Right lobe of liver (tissue), 6 donors: ENCODE data around the gene APOBEC3B. TPM values are rescaled to one million over a fixed set of nuclear protein-coding genes. Genes with fewer than 3 reads are reported as not detected.
"Not testable (repeated sequence)": the region's sequence is repeated elsewhere in the genome, so short reads cannot be mapped to it uniquely, and the experiment has no call there.

Source experiments
- ATAC-seq, 4 donors: fragments of 200-7000 bp; cut with Tn5 transposase; one replicate each; pipeline ENCODE4 v1.9.1; 2020; ENCODE audit warnings: mild to moderate bottlenecking in 4 of 4, moderate library complexity in 4 of 4
- DNase-seq, 3 donors: peaks; one replicate each; pipeline ENCODE4 v3.0.0-alpha.2; 2020
- H3K27ac ChIP-seq, 3 donors: fragments of 200-600 bp; one replicate each; pipeline ENCODE4 v1.8.0; 2022
- H3K27me3 ChIP-seq, 2 donors: fragments of 200-600 bp; one replicate each; pipeline ENCODE4 v1.8.0; 2022
- H3K36me3 ChIP-seq, 4 donors: fragments of 200-600 bp; sonication (generic) in 1 of 4; one replicate each; pipeline versions ENCODE4 v1.5.1 to v1.8.0; 2017 to 2022; ENCODE audit warnings: control low read depth in 1 of 4
- H3K4me1 ChIP-seq, 4 donors: fragments of 200-600 bp; sonication (generic) in 1 of 4; one replicate each; pipeline versions ENCODE4 v1.5.1 to v1.8.0; 2017 to 2022; ENCODE audit warnings: control low read depth in 1 of 4
- H3K4me3 ChIP-seq, 3 donors: fragments of 200-600 bp; one replicate each; pipeline ENCODE4 v1.8.0; 2022
- H3K9me3 ChIP-seq, 4 donors: fragments of 200-600 bp; sonication (generic) in 1 of 4; one replicate each; pipeline versions ENCODE4 v1.5.1 to v1.8.0; 2017 to 2022; ENCODE audit warnings: control low read depth in 1 of 4
- POLR2A ChIP-seq: fragments of 450-650 bp; IDR thresholded peaks from one replicate; pipeline ENCODE4 v1.6.1; 2017; ENCODE audit warnings: antibody characterized with exemption, mild to moderate bottlenecking
- WGBS: methylation state at CpG from one replicate; pipeline ENCODE4 v1.1.6; 2018; ENCODE audit warnings: low coverage, low lambda C conversion rate; ENCODE audit not compliant: insufficient coverage; ENCODE audit errors: missing lambda C conversion rate; 5-methylcytosine and 5-hydroxymethylcytosine counted together
- intact Hi-C, 2 donors: fragments of 100-400 bp; cut with DNase I; formaldehyde crosslinking; loops; one replicate each; pipeline versions ENCODE4 v1.11.2 to v1.14.1; 2022
- total RNA-seq, 6 experiments: library from RNA; depleted of rRNA in 2 of 6; stranded (reverse); fragments of >200 nt in 2 of 6; fragmentation: NEBNext Ultra II Directional in 3 of 6; extraction: Animal tissue kit (Norgen Biotek cat#: 25700) in 3 of 6; gene quantifications; one replicate each; pipeline versions ENCODE4 v1.1.0 to v1.2.4, GENCODE V29; 2016 to 2023
- TF ChIP-seq, protein P1 (sequence below), 4 donors: fragments of 200-600 bp in 3 of 4; fragments of 450-650 bp in 1 of 4; IDR thresholded peaks; one replicate each; pipeline versions ENCODE4 v1.5.1 to v1.8.0; 2016 to 2022; ENCODE audit warnings: antibody characterized with exemption in 4 of 4, mild to moderate bottlenecking in 2 of 4
- donor health status: DM: no; HTN: yes; CAD: no.
- donor health status: DM: no; HTN: no; CAD: no.
- donor health status: DM: no; HTN: no; CAD: no.
- donor health status: DM: no; HTN: yes; CAD: no.
- donor health status: DM: no; HTN: yes; CAD: no.

APOBEC3B gene
- total RNA-seq, 6 experiments from 2014 or later = 0.61 to 1.6 (median 1.1) TPM

- 35% methylated on average over 11 of the region's 15 CpGs for WGBS
- no peak for TF ChIP-seq POLR2A
- TF ChIP-seq, protein P1, sequence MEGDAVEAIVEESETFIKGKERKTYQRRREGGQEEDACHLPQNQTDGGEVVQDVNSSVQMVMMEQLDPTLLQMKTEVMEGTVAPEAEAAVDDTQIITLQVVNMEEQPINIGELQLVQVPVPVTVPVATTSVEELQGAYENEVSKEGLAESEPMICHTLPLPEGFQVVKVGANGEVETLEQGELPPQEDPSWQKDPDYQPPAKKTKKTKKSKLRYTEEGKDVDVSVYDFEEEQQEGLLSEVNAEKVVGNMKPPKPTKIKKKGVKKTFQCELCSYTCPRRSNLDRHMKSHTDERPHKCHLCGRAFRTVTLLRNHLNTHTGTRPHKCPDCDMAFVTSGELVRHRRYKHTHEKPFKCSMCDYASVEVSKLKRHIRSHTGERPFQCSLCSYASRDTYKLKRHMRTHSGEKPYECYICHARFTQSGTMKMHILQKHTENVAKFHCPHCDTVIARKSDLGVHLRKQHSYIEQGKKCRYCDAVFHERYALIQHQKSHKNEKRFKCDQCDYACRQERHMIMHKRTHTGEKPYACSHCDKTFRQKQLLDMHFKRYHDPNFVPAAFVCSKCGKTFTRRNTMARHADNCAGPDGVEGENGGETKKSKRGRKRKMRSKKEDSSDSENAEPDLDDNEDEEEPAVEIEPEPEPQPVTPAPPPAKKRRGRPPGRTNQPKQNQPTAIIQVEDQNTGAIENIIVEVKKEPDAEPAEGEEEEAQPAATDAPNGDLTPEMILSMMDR (IDR thresholded peaks at IDR 0.05) = peak; percentile 52 to 79 (median 68)
- DNase-seq (no peak), ATAC-seq (peak; percentile 58 to 83 (median 72))
- Histone ChIP-seq H3K4me1 (no peaks in the 10 kb centered on the region), H3K4me3 (no peak overlapping the region), H3K27me3 (no peaks in the 10 kb centered on the region), H3K27ac (no peak overlapping the region), H3K9me3 (no peaks in the 10 kb centered on the region), H3K36me3 (no peaks in the 10 kb centered on the region)
- intact Hi-C loops = no loop called here
Measured at GRCh38 chr22:38973289-38974169, 8.6 kb upstream of the APOBEC3B start.

GRCh38 chr22:38974170-38974825 is 7.8 kb upstream of the APOBEC3B start:
- TF ChIP-seq, protein P1 (IDR thresholded peaks at IDR 0.05) = no peak
- no peak for TF ChIP-seq POLR2A
- WGBS = 57% methylated on average over 3 of the region's 18 CpGs
- intact Hi-C loops = no loop called here
- H3K27ac ChIP-seq = no peak overlapping the region
- H3K27me3 ChIP-seq = no peaks in the 10 kb centered on the region
- H3K4me3 ChIP-seq = no peak overlapping the region
- H3K4me1 ChIP-seq = no peaks in the 10 kb centered on the region
- no peak for DNase-seq
- H3K9me3 ChIP-seq = no peaks in the 10 kb centered on the region
- H3K36me3 ChIP-seq = no peaks in the 10 kb centered on the region
- no peak for ATAC-seq

- Histone ChIP-seq H3K9me3 (no peaks in the 10 kb centered on the region), H3K36me3 (no peaks in the 10 kb centered on the region), H3K4me3 (no peak overlapping the region), H3K27me3 (no peaks in the 10 kb centered on the region), H3K27ac (no peak overlapping the region), H3K4me1 (no peaks in the 10 kb centered on the region)
- ATAC-seq (no peak), DNase-seq (no peak)
- WGBS = 77% methylated on average over 6 of the region's 7 CpGs
- no peak for TF ChIP-seq POLR2A
- TF ChIP-seq, protein P1 (IDR thresholded peaks at IDR 0.05) = no peak
- intact Hi-C loops = no loop called here
Measured at GRCh38 chr22:38974826-38975175, 7.3 kb upstream of the APOBEC3B start.

GRCh38 chr22:38977289-38977688 is 4.9 kb upstream of the APOBEC3B start:
- H3K4me3 ChIP-seq, ATAC-seq, H3K27me3 ChIP-seq, DNase-seq, H3K27ac ChIP-seq, H3K36me3 ChIP-seq, intact Hi-C loops, H3K4me1 ChIP-seq, H3K9me3 ChIP-seq: not testable (repeated sequence)
- 81% methylated on average over 3 of the region's 4 CpGs for WGBS

DNA sequence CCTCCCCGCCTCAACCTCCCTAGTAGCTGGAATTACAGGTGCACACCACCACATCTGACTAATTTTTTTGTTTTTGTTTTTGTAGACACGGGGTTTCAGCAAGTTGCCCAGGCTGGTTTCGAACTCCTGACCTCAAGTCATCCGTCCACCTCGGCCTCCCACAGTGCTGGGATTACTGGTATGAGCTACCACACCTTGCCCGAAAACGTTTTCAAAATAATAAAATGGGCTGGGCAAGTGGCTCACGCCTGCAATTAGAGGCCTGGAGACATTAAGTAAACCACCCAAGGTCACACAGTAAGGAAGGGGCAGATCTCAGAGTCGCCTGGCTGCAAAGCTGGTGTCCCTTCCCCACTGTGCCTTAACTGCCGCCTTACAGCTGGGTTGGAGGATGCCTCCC is 1.6 kb upstream of the APOBEC3B start:
- peak in 1 of 3 donors; percentile 11 for DNase-seq
- intact Hi-C loops, H3K4me3 ChIP-seq, H3K4me1 ChIP-seq, H3K27me3 ChIP-seq, H3K36me3 ChIP-seq, H3K9me3 ChIP-seq, ATAC-seq, H3K27ac ChIP-seq: not testable (repeated sequence)
- 70% methylated on average over 8 of the region's 10 CpGs for WGBS
